ENCODE measurements around the gene PLCG2. TPM values are rescaled to one million over a fixed set of nuclear protein-coding genes. Genes with fewer than 3 reads are reported as not detected.
"Not testable (repeated sequence)": the region's sequence is repeated elsewhere in the genome, so short reads cannot be mapped to it uniquely, and the experiment has no call there.

Gene PLCG2
- total and polyA plus RNA-seq, 2 donors from 2014 or later, result 50.7 to 55.6 TPM

DNA sequence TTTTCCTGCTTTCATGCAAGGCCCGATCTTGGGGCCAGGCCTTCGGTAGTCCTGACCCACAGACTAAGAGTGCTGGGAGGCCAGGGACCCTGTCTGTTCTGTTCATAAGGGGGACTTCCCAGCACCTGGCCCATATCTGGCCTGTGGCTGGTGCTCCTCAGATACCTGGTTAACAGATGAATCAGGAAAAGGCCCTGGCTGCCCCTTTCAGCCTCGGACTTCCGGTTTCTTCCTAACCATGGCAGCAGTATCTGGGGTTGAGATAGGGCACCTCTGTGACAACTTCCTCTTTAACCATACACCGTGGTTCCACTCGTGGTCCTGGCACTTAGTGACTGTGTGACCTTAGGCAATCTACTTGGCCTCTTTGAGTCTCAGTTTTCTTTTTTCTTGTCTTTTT, 18.4 kb downstream of the PLCG2 start:
- H3K36me3 ChIP-seq (ENCODE audit: control insufficient read depth in 2 of 3, insufficient read depth in 3 of 3, low read length in 3 of 3), result no peaks in the 10 kb centered on the region
- intact Hi-C loops (cut with DNase I), result no loop called here
- H3K9me3 ChIP-seq (ENCODE audit: control insufficient read depth in 2 of 3, insufficient read depth in 1 of 3, low read length in 3 of 3), result no peaks in the 10 kb centered on the region
- no peak for TF ChIP-seq CTCF (IDR thresholded peaks at IDR 0.05; ENCODE audit: borderline replicate concordance, extremely low read depth, insufficient read depth)
- H3K4me3 ChIP-seq (ENCODE audit: low read length in 3 of 3), result no peak overlapping the region
- FAIRE-seq (no peak), DNase-seq (no peak)
- H3K27ac ChIP-seq (ENCODE audit: low read depth in 2 of 2, low read length in 2 of 2), result peak overlapping the region in 1 of 2 donors; percentile 23
- no peak overlapping the region for H3K9ac ChIP-seq (ENCODE audit: low read length in 3 of 3)
- peaks cover 0 to 11% (median 5%) of the 10 kb centered on the region in 3 donors for H3K4me1 ChIP-seq (ENCODE audit: control insufficient read depth in 2 of 3, insufficient read depth in 2 of 3, low read depth in 1 of 3, low read length in 3 of 3)
- no peaks in the 10 kb centered on the region for H3K27me3 ChIP-seq (ENCODE audit: control insufficient read depth, insufficient read depth, low read length)

DNA sequence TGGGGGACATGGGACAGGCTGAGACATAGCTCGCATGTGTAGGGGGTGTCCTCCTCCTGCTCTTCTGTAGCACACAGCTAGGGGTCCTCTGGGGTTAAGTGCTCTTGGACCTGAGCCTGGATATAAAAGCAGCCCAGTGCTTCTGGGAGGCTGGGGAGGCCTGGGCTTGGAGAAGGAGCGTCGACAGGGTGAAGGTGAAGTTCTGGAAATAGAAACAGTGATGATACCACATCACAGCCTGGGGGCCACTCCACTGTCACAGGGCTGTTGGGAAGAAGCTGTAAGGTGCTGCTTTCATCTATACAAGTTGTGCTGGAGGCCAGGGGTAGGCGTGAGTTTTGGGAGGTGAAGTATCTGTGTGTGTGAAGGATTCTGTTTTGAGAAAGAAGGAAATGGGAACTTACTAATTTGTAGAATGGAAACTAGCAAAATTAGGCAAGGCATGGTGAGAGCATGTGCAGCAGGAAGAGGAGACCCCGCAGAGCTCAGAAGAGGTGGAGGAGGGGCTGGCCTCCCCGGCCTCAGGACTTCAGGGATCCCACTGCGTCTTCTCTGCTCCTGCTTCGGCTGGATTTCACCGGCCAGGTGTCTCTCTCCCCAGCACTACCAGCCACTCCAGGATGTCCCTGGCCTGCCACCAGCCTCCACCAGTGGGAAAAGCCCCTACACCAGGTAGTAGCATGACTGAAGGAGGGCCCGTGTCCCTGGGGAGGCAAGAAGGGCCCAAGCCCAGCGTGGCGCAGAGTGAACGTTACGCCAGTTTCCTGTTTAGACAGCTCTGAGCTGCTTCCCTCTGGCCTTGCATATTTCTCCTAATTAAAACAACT, 19.4 kb downstream of the PLCG2 start:
- TF ChIP-seq CTCF (IDR thresholded peaks at IDR 0.05; ENCODE audit: borderline replicate concordance, extremely low read depth, insufficient read depth), result no peak
- Histone ChIP-seq H3K27me3 (ENCODE audit: control insufficient read depth, insufficient read depth, low read length) (no peaks in the 10 kb centered on the region), H3K9ac (ENCODE audit: low read length in 3 of 3) (peak overlapping the region in 1 of 3 donors; percentile 55), H3K36me3 (ENCODE audit: control insufficient read depth in 2 of 3, insufficient read depth in 3 of 3, low read length in 3 of 3) (no peaks in the 10 kb centered on the region), H3K27ac (ENCODE audit: low read depth in 2 of 2, low read length in 2 of 2) (peak overlapping the region; percentile 57 to 73), H3K4me3 (ENCODE audit: low read length in 3 of 3) (no peak overlapping the region), H3K4me1 (ENCODE audit: control insufficient read depth in 2 of 3, insufficient read depth in 2 of 3, low read depth in 1 of 3, low read length in 3 of 3) (peaks cover 0 to 11% (median 5%) of the 10 kb centered on the region in 3 donors), H3K9me3 (ENCODE audit: control insufficient read depth in 2 of 3, insufficient read depth in 1 of 3, low read length in 3 of 3) (no peaks in the 10 kb centered on the region)
- FAIRE-seq (no peak), DNase-seq (peak in 1 of 5 donors; percentile 55)
- intact Hi-C loops (cut with DNase I), result no loop called here

- Histone ChIP-seq H3K36me3 (ENCODE audit: control insufficient read depth in 2 of 3, insufficient read depth in 3 of 3, low read length in 3 of 3) (no peaks in the 10 kb centered on the region), H3K9me3 (ENCODE audit: control insufficient read depth in 2 of 3, insufficient read depth in 1 of 3, low read length in 3 of 3) (no peaks in the 10 kb centered on the region), H3K9ac (ENCODE audit: low read length in 3 of 3) (no peak overlapping the region), H3K27me3 (ENCODE audit: control insufficient read depth, insufficient read depth, low read length) (no peaks in the 10 kb centered on the region), H3K27ac (ENCODE audit: low read depth in 2 of 2, low read length in 2 of 2) (peak overlapping the region in 1 of 2 donors; percentile 73), H3K4me3 (ENCODE audit: low read length in 3 of 3) (no peak overlapping the region), H3K4me1 (ENCODE audit: control insufficient read depth in 2 of 3, insufficient read depth in 2 of 3, low read depth in 1 of 3, low read length in 3 of 3) (peaks cover 0 to 16% (median 5%) of the 10 kb centered on the region in 3 donors)
- FAIRE-seq (no peak), DNase-seq (no peak)
- TF ChIP-seq CTCF (IDR thresholded peaks at IDR 0.05; ENCODE audit: borderline replicate concordance, extremely low read depth, insufficient read depth), result no peak
- intact Hi-C loops (cut with DNase I), result no loop called here
Measured at GRCh38 chr16:81799138-81799504, 20.0 kb downstream of the PLCG2 start.

GRCh38 chr16:81801724-81802123, 22.6 kb downstream of the PLCG2 start:
- H3K36me3 ChIP-seq (ENCODE audit: control insufficient read depth in 2 of 3, insufficient read depth in 3 of 3, low read length in 3 of 3); intact Hi-C loops (cut with DNase I); FAIRE-seq; H3K9ac ChIP-seq (ENCODE audit: low read length in 3 of 3); H3K27ac ChIP-seq (ENCODE audit: low read depth in 2 of 2, low read length in 2 of 2); H3K9me3 ChIP-seq (ENCODE audit: control insufficient read depth in 2 of 3, insufficient read depth in 1 of 3, low read length in 3 of 3); H3K27me3 ChIP-seq (ENCODE audit: control insufficient read depth, insufficient read depth, low read length); H3K4me3 ChIP-seq (ENCODE audit: low read length in 3 of 3); DNase-seq: not testable (repeated sequence)
- peaks cover 0 to 14% (median 5%) of the 10 kb centered on the region in 3 donors for H3K4me1 ChIP-seq (ENCODE audit: control insufficient read depth in 2 of 3, insufficient read depth in 2 of 3, low read depth in 1 of 3, low read length in 3 of 3)

All from kidney (tissue), 14 donors.